ENCODE data around the gene GNAI2.
A peak's percentile ranks its signal among the peaks of the same experiment; 100 is the strongest.
"Not testable (repeated sequence)": the region's sequence is repeated elsewhere in the genome, so short reads cannot be mapped to it uniquely, and the experiment has no call there.

GNAI2 gene

DNA sequence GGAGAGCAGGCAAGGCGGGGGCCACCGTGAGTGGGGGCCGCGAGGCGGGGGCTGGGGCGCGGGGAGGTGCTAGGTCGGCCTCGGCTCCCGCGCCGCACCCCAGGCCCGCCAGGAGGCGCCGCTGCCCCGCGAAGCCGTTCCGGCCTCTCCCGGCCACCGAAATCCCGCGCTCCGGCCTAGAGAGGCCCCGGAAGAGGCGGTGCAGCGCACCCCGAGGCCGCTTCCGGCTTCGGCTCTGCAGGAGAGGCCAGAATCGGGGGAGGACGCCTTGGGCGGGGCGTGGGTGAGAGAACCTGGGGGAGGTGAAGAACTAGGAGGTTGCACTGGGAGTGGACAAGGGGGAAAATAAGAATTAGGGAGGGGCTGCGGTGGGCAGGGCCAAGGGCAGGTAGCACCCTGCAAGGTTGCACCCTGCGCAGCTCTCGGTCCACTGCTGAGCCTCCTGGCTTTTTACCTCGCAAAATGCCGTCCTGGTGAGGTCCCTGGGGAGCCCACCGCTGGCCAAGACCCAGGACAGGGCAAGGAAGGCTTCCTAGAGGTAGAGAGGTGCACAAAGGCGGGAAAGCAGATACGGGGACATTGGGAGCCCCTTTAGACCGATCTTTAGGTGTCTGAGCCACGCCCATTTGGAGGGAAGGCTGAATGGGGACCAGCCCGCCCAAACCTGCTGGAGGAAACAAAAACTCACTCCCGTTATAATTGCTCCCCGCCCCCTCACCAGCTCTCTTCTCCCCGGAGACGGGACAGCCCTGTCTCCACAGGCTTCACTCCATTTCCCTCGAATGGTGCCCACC, 8.4 kb upstream of the GNAI2 start:
- TF ChIP-seq, protein P1, sequence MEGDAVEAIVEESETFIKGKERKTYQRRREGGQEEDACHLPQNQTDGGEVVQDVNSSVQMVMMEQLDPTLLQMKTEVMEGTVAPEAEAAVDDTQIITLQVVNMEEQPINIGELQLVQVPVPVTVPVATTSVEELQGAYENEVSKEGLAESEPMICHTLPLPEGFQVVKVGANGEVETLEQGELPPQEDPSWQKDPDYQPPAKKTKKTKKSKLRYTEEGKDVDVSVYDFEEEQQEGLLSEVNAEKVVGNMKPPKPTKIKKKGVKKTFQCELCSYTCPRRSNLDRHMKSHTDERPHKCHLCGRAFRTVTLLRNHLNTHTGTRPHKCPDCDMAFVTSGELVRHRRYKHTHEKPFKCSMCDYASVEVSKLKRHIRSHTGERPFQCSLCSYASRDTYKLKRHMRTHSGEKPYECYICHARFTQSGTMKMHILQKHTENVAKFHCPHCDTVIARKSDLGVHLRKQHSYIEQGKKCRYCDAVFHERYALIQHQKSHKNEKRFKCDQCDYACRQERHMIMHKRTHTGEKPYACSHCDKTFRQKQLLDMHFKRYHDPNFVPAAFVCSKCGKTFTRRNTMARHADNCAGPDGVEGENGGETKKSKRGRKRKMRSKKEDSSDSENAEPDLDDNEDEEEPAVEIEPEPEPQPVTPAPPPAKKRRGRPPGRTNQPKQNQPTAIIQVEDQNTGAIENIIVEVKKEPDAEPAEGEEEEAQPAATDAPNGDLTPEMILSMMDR (IDR thresholded peaks at IDR 0.05; ENCODE audit: insufficient read depth, missing control alignments) = peak; percentile 61
- no peak for FAIRE-seq
- peak; percentile 89 for DNase-seq (ENCODE audit: insufficient read length, low spot score)

DNA sequence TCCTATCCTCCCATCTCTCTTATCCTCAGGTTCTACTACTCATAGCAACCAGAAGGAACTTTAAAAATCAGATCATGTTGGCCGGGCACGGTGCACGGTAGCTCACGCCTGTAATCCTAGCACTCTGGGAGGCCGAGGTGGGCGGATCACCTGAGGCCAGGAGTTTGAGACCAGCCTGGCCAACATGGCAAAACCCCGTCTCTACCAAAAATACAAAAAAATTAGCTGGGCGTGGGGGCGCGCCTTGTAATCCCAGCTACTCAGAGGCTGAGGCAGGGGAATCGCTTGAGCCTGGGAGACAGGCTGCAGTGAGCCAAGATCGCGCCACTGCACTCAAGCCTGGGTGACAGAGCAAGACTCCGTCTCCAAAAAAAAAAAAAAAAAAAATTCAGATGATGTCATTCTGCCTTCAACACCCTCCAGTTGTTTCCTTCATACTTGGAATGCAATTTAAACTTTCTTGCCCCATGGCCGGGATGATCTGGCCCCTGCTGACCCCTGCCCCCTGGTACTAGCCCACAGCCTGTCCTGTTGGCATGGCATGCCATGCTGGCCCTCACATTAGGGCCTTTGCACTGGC, 7.7 kb upstream of the GNAI2 start:
- FAIRE-seq; DNase-seq (ENCODE audit: insufficient read length, low spot score): not testable (repeated sequence)

DNA sequence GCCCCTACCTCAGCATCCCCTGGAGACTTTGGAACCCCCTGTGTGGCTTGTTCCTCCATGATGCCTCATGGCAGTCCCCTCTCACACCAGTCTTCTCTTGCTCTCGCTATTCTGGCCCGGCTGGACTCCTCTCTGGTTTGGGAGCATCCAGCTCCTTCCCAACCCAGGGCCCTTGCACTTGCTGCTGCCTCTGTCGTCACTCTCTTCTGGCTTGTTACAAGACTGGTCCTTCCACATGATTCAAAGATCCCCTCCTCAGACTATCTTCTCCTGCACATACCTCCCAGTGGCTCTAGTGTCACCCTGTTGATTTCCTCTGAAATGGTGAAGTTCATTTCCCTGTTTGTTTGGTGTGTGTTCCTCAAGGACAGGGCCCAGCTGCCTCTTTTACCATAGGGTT, 6.5 kb upstream of the GNAI2 start:
- no peak for DNase-seq (ENCODE audit: insufficient read length, low spot score)
- TF ChIP-seq, protein P1 (IDR thresholded peaks at IDR 0.05; ENCODE audit: insufficient read depth, missing control alignments) = no peak
- no peak for FAIRE-seq

DNA sequence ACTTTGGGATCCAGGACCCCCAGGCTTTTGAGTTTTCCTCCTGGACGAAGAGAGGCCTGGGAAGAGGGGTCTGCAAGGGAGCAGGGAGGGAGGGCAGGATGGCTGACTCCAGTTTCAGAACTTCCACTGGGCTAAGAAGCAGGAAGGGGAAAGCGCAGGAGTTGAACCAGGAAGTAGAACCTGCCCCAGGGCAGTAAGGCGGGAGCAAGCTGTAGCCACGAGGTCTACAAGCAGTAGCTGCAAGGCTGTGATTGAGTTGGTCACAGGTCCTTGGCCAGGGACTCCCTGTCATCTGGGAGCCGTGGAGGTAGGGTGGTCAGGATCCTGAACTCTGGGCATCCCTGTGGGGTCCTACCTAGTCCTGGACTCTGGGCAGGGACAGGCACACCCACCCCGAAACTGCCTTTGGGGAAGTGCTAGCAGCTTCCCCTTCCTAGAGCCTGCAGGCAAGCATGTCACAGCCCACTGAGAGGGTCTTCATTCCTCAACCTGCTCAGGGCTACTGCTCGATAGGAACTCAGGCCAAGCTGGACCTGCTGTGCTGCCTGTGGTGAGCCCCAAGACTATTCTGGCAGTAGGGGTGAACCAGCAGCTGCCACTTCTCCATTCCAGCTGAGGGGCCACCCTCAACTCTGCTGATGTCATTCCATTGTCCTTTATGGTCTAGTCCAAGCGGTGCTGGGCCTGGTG, 5.8 kb upstream of the GNAI2 start:
- FAIRE-seq (no peak), DNase-seq (ENCODE audit: insufficient read length, low spot score) (no peak)
- TF ChIP-seq, protein P1 (IDR thresholded peaks at IDR 0.05; ENCODE audit: insufficient read depth, missing control alignments) = no peak

DNA sequence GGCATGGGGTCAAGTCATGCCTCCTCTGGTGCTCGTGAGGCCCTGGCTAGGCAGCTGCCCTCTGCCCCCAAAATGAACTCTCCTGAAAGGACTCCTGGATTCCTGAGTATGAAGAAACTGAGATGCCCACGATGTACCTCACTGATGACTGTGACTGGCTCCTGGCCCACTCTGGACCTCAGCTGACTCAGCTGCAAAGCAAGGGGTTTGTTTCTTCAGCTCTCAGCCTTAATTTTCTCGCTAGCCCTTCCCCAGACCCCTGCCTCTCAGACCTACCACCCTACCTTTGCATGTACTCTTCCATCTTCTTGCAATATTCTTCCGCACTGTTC, 5.2 kb upstream of the GNAI2 start:
- FAIRE-seq = no peak
- no peak for DNase-seq (ENCODE audit: insufficient read length, low spot score)
- TF ChIP-seq, protein P1 (IDR thresholded peaks at IDR 0.05; ENCODE audit: insufficient read depth, missing control alignments) = no peak

DNA sequence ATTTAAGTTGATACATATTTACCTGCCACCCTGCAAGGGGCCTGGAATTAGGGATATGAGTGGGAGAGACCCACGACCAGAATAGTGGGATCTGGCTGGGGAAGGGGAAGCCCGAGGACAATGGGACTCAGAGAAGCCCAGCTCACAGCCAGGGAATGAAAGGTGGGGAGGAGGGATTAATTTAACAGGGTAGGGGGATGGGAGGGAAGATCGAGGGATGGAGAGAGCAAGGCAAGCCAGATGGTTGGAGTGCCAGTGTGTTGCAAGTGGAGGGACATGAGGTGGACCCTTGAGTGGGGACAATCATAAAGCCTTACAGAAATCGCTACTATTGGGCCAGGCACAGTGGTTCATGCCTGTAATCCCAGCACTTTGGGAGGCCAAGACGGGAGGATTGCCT, 4.4 kb upstream of the GNAI2 start:
- TF ChIP-seq, protein P1 (IDR thresholded peaks at IDR 0.05; ENCODE audit: insufficient read depth, missing control alignments) = no peak
- DNase-seq (ENCODE audit: insufficient read length, low spot score) (no peak), FAIRE-seq (no peak)

DNA sequence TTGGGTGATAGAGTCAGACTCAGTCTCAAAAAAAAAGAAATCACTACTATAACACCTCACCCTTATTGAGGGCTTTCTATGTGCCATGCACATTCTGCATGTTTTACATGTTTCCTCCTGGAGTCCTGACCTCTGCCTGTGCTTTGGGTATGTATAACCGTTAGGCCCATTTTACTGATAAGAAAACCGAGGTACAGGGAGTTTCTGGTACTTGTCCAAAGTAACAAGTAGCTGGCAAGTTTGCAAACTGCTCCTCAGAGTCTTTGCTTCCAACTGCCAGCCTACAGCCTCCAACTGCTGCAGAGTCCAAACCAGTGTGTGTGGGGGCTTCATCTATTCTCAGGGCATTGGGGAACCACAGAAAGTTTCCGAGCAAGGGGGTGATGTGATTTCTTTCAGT, 3.7 kb upstream of the GNAI2 start:
- DNase-seq (ENCODE audit: insufficient read length, low spot score) (no peak), FAIRE-seq (no peak)
- TF ChIP-seq, protein P1 (IDR thresholded peaks at IDR 0.05; ENCODE audit: insufficient read depth, missing control alignments) = no peak

All from D721Med (cell line).